Stimulated activated naive CD8-positive, alpha-beta T cell treated with anti-CD3 and anti-CD28 coated beads, Interleukin-15, Interleukin-2, amounts not matched to agents 100 ng/mL and 50 ng/mL, for 24 hours (primary cell): ENCODE measurements around the gene SIDT1.

Experiments
- H3K27ac Mint-ChIP-seq: one replicate; pipeline ENCODE4 v1.8.0; 2021; ENCODE audit warnings: mild to moderate bottlenecking, mixed read lengths
- H3K27me3 Mint-ChIP-seq: one replicate; pipeline ENCODE4 v1.8.0; 2021; ENCODE audit warnings: mixed read lengths
- H3K36me3 Mint-ChIP-seq: one replicate; pipeline ENCODE4 v1.8.0; 2021; ENCODE audit warnings: low read depth, mixed read lengths
- H3K4me1 Mint-ChIP-seq: one replicate; pipeline ENCODE4 v1.8.0; 2021; ENCODE audit warnings: low read depth, mixed read lengths
- H3K4me3 Mint-ChIP-seq: one replicate; pipeline ENCODE4 v1.8.0; 2021; ENCODE audit warnings: mild to moderate bottlenecking, mixed read lengths
- H3K9me3 Mint-ChIP-seq: one replicate; pipeline ENCODE4 v1.8.0; 2021; ENCODE audit warnings: mixed read lengths

Gene SIDT1

DNA sequence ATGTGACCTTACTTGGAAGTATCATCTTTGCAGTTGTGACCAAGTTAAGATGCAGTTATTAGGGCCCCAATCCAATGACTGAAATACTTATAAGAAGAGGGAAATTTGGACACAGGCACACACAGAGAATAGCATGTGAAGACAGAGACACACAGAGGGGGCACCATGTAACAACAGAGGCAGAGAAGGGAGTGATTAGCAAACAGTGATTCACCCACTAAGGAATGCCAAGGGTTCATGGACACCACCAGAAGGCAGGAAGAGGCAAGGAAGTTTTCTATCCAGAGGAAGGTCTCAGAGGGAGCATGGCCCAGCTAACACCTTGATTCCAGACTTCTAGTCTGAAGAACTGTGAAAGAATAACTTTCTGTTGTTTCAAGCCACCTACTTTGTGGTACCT is 25.0 kb downstream of the SIDT1 start:
- Mint-ChIP-seq H3K27me3 (no peaks in the 10 kb centered on the region), H3K4me3 (no peak overlapping the region), H3K4me1 (peaks cover 30% of the 10 kb centered on the region), H3K27ac (no peak overlapping the region), H3K9me3 (no peaks in the 10 kb centered on the region), H3K36me3 (peaks cover 7% of the 10 kb centered on the region)

DNA sequence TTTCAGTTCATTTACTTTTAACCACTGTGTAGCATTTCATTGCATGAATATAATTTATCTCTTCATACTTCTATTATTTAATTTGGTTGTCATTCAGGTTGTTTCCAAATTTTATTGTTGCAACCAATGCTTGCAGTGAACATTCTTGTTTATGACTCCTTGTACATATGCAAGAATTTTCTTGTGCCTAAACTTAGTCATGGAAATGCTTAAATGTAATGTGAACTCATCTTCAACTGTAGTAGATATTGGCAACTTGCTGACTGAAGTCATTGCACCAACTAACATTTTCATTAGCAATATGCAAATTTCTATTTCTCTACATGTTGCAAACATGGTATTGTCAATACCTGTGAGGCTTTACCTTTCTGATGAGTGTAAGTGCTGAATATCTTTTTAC is 26.7 kb downstream of the SIDT1 start:
- Mint-ChIP-seq H3K27ac (no peak overlapping the region), H3K4me3 (no peak overlapping the region), H3K9me3 (no peaks in the 10 kb centered on the region), H3K4me1 (peaks cover 30% of the 10 kb centered on the region), H3K36me3 (peaks cover 3% of the 10 kb centered on the region), H3K27me3 (no peaks in the 10 kb centered on the region)

DNA sequence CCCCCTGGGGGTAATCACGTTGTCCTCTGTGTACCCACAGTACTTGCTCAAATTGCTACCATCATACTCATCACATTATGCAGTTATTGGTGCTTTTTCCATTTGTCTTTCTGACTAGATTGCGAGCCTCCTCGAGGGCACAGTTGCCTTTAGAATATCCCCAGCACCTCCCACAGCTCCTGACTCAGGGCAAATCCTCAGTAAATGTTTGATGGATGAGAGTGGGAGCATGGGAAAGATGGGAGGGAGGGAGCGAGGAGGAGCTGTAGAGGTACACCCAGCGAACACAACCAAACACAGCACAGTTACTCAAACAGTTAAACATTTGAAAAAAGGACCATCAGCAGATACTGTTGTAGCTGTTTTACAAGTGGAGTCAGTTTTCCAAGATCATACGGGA is 27.9 kb downstream of the SIDT1 start:
- Mint-ChIP-seq H3K9me3 (no peaks in the 10 kb centered on the region), H3K36me3 (peaks cover 3% of the 10 kb centered on the region), H3K27ac (no peak overlapping the region), H3K4me1 (peaks cover 39% of the 10 kb centered on the region), H3K27me3 (no peaks in the 10 kb centered on the region), H3K4me3 (no peak overlapping the region)

DNA sequence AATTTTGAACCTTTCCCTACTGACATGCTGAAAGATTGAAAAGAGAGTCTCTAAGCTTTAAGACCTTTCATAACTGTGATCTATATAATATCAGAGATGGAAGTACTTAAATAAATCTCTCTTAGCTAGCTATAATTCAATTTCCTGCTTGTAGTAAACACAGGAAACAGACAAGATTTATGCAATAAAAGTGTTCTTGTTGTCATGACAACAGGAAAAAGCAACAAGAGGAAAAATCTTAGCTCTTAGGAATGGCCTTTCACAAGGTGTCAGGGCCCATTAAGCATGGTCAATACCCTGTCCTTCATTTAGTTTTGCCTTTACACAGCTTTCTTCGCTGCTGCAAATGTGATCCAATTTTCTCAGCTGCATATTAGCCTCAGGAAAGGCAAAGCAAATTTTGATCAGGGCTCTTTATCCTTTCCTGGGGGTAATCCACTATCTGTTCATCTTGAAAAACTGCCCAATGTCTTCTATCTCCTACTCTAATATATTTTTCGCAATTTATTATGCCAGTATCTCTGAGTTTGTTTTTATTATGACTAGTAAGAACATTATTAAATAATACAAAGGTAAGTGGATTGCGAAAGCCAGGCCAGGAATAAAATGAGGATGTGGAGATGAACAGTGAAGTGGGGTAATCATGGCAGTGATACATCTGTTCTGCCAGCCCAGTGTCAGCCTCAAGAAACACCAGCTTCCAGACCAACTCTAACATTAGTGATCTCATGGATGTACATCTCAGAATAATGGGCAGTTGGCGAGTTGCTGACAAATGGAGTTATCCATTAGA is 28.7 kb downstream of the SIDT1 start:
- H3K9me3 Mint-ChIP-seq: no peaks in the 10 kb centered on the region
- H3K27me3 Mint-ChIP-seq: no peaks in the 10 kb centered on the region
- peaks cover 3% of the 10 kb centered on the region for H3K36me3 Mint-ChIP-seq
- peaks cover 39% of the 10 kb centered on the region for H3K4me1 Mint-ChIP-seq
- H3K27ac Mint-ChIP-seq: no peak overlapping the region
- no peak overlapping the region for H3K4me3 Mint-ChIP-seq

DNA sequence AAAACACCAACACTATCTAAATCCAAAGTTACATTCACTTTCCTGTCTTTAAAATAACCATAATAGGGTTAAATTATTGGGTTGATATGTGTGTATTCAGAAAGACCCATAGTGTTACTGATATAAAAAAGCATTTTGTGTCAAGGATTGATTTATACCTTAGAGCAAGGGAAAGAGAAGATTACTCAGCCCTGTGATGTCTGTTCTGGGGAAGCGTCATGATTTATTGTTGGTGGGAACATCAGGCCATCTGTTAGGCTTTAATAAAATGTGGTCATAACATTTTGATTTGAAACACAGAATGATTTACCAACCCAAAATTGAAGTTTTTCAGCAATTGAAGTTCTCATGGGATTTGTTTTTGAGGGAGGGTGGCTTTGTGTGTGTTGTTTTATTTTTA is 33.2 kb downstream of the SIDT1 start:
- peaks cover 22% of the 10 kb centered on the region for H3K4me1 Mint-ChIP-seq
- H3K9me3 Mint-ChIP-seq: no peaks in the 10 kb centered on the region
- peaks cover 3% of the 10 kb centered on the region for H3K36me3 Mint-ChIP-seq
- H3K27me3 Mint-ChIP-seq: no peaks in the 10 kb centered on the region
- no peak overlapping the region for H3K4me3 Mint-ChIP-seq
- no peak overlapping the region for H3K27ac Mint-ChIP-seq

DNA sequence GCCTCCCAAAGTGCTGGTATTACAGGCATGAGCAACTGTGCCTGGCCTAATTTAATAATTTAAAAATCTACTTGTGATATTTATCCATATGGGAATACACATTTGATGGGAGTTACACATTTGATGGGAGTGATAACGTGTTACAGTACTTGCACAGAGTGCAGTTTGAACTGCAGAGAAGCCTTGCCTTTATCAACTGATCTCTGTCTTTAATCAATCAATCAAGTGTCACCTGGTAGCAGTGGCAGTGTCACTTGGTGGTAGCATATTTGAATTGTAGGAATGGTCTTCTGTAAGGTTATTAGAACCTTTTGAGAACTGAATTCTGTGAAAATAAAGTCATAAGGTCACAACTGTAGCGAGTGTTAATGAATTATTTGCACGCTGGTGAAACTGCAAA is 37.8 kb downstream of the SIDT1 start:
- H3K27ac Mint-ChIP-seq: no peak overlapping the region
- no peaks in the 10 kb centered on the region for H3K9me3 Mint-ChIP-seq
- no peaks in the 10 kb centered on the region for H3K36me3 Mint-ChIP-seq
- no peaks in the 10 kb centered on the region for H3K4me1 Mint-ChIP-seq
- H3K27me3 Mint-ChIP-seq: no peaks in the 10 kb centered on the region
- no peak overlapping the region for H3K4me3 Mint-ChIP-seq

DNA sequence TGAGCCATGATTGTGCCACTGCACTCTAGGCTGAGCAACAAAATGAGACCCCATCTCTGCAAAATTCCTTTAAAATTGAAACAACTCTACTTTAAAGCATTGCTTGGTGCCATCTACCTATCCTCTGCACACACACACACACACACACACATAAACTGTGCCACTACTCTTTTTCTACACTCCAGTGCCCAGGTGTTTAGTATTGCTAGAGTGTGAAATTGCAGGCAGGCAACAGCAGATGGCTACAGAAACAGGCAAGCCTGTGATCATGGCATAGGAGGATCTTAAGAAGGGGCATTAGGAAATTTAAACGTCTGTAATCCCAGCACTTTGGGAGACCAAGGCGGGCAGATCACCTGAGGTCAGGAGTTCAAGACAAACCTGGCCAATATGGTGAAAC is 39.0 kb downstream of the SIDT1 start:
- H3K4me1 Mint-ChIP-seq: no peaks in the 10 kb centered on the region
- no peak overlapping the region for H3K27ac Mint-ChIP-seq
- H3K36me3 Mint-ChIP-seq: no peaks in the 10 kb centered on the region
- H3K4me3 Mint-ChIP-seq: no peak overlapping the region
- H3K9me3 Mint-ChIP-seq: no peaks in the 10 kb centered on the region
- no peaks in the 10 kb centered on the region for H3K27me3 Mint-ChIP-seq

DNA sequence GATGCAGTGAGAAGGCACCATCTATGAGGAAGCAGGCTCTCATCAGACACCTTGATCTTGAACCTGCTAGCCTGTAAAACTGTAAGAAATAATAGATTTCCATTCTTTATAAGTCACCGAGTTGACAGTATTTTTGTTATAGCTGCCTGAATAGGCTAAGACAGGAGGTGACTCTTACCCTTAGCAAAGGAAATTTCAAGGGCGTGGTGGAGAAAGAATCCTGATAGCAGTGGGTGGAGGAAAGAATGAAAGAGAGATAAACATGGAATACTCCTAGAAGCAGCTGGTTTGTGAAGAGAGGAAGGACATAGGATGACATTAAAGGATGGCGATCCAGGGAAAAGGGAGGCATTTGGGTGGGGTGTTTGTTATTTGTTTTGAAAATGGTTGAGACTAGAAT is 41.4 kb downstream of the SIDT1 start:
- H3K27me3 Mint-ChIP-seq: no peaks in the 10 kb centered on the region
- H3K9me3 Mint-ChIP-seq: no peaks in the 10 kb centered on the region
- no peak overlapping the region for H3K27ac Mint-ChIP-seq
- peaks cover 7% of the 10 kb centered on the region for H3K4me1 Mint-ChIP-seq
- H3K36me3 Mint-ChIP-seq: no peaks in the 10 kb centered on the region
- no peak overlapping the region for H3K4me3 Mint-ChIP-seq

DNA sequence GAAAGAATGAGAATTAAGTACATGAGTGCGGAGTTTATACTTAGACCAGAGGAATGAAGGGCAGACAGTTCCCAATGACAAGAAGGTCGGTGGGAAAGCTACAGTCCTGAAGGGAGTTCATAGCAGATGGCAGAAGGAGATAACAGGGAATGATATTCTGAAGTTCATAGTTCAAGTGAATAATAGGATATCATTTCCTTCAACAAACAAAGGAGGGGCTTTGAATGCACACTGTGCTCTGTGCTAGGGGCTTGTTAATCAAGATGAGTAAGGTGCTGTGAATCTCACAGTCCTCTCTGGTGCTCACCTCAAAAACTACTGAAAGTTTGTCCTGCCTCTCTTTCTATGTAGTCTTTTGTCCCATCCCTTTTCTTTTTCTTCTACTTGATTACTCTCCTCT is 41.9 kb downstream of the SIDT1 start:
- Mint-ChIP-seq H3K4me1 (peaks cover 7% of the 10 kb centered on the region), H3K9me3 (no peaks in the 10 kb centered on the region), H3K27ac (no peak overlapping the region), H3K36me3 (no peaks in the 10 kb centered on the region), H3K27me3 (no peaks in the 10 kb centered on the region), H3K4me3 (no peak overlapping the region)

DNA sequence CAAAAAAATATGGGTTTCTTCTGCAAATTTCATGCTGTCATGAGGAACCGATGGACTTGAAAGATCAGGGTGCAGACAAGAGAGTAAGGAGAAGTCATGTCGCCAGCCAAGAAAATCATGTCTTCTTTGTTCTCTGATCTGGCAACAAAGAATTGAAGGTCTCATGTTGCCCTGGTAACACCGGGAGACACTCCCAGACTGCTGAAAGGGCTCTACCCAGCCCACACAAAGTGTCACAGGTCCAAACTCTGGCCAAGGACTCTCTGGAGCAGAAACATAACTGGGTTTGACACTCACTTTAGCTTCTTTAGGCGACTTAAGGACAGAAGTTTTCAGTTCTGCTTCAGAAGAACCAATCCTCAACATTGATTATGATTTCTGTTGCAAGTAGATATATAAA is 42.9 kb downstream of the SIDT1 start:
- no peaks in the 10 kb centered on the region for H3K27me3 Mint-ChIP-seq

DNA sequence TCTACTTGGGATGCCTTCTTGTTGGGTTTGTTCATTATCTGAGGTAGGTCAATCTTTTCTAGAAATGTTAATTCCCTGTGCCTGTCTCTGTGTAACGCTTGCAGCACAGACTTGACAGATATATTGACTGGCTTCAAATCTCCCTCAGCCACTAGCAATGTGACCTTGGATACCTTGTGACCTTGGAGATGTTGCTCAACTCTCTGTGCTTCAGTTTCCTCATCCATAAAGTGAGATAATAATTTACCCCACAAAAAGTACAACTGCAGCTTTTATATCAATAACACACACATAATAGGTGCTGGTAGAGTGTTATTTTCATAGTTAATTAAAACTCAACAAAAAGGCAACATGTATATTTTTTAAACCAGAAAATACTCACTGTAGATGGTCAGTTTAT is 52.9 kb downstream of the SIDT1 start:
- Mint-ChIP-seq H3K27me3 (no peaks in the 10 kb centered on the region), H3K4me1 (no peaks in the 10 kb centered on the region), H3K36me3 (peaks cover 33% of the 10 kb centered on the region), H3K9me3 (no peaks in the 10 kb centered on the region), H3K4me3 (no peak overlapping the region), H3K27ac (no peak overlapping the region)

More for the DNA sequence above, 42.9 kb downstream of the SIDT1 start:
- no peak overlapping the region for H3K4me3 Mint-ChIP-seq
- H3K36me3 Mint-ChIP-seq: no peaks in the 10 kb centered on the region
- H3K4me1 Mint-ChIP-seq: peaks cover 7% of the 10 kb centered on the region
- H3K9me3 Mint-ChIP-seq: no peaks in the 10 kb centered on the region
- no peak overlapping the region for H3K27ac Mint-ChIP-seq

DNA sequence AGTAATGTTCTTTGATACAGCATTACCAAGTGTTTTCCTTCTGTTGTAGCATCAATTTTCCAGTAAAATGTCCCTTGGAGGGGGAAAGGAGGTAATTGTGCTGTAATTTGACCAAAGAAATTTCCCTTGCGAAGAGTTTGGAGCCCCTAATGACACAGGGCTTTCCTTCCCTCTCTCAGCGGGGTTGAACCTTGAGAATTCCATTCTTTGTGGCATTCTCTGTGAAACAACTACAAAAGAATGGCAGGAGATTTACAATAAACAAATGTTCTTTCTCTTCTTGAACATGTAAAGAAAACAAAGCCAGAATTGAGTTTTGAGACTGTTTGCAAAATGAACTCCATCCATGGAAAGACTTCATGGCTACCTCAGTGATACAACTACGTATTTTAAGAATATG is 53.4 kb downstream of the SIDT1 start:
- no peak overlapping the region for H3K27ac Mint-ChIP-seq

DNA sequence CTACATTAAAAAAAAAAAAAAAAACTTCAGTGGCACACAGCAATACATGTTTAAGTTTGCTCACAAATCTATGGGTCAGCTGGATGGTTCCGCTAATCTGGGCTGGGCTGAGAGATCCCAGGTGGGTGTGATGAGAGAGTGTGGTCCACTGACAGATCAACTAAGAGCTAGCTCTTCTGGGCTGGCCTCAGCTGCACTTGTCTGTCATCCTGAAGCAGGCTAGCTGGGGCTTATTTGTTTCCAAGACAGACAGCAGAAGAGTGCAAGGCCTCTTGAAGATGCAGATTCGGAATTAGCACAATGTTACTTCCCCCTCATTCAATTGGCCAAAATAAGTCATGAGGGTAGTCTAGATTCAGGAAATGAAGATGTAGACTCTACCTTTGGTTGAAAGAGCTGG is 56.5 kb downstream of the SIDT1 start:
- no peak overlapping the region for H3K27ac Mint-ChIP-seq
- no peaks in the 10 kb centered on the region for H3K27me3 Mint-ChIP-seq
- no peaks in the 10 kb centered on the region for H3K9me3 Mint-ChIP-seq
- no peak overlapping the region for H3K4me3 Mint-ChIP-seq
- H3K36me3 Mint-ChIP-seq: peaks cover 47% of the 10 kb centered on the region
- H3K4me1 Mint-ChIP-seq: no peaks in the 10 kb centered on the region

More for the DNA sequence above, 53.4 kb downstream of the SIDT1 start:
- H3K36me3 Mint-ChIP-seq: peaks cover 33% of the 10 kb centered on the region
- no peak overlapping the region for H3K4me3 Mint-ChIP-seq
- H3K9me3 Mint-ChIP-seq: no peaks in the 10 kb centered on the region
- H3K4me1 Mint-ChIP-seq: no peaks in the 10 kb centered on the region
- no peaks in the 10 kb centered on the region for H3K27me3 Mint-ChIP-seq

DNA sequence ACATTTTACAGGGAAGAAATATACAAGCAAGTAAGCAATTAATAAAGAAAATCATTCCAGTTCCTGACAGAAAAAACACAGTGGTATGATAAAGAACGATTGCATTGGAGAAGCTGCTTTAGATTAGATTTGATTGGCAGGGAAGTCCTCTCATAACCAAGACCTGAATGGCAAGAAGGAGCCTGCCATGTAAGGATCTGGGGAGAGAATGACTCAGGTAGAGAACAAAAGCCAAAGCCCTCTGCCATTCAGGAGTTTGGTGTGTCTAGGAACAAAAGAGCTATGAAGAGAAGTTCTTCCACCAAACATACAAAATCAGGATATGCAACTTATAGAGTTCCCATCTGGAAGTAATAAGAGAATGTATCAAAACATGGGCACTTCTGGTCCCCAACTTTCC is 57.6 kb downstream of the SIDT1 start:
- H3K9me3 Mint-ChIP-seq: no peaks in the 10 kb centered on the region
- H3K36me3 Mint-ChIP-seq: peaks cover 46% of the 10 kb centered on the region
- no peaks in the 10 kb centered on the region for H3K4me1 Mint-ChIP-seq
- H3K4me3 Mint-ChIP-seq: no peak overlapping the region
- no peaks in the 10 kb centered on the region for H3K27me3 Mint-ChIP-seq
- no peak overlapping the region for H3K27ac Mint-ChIP-seq

DNA sequence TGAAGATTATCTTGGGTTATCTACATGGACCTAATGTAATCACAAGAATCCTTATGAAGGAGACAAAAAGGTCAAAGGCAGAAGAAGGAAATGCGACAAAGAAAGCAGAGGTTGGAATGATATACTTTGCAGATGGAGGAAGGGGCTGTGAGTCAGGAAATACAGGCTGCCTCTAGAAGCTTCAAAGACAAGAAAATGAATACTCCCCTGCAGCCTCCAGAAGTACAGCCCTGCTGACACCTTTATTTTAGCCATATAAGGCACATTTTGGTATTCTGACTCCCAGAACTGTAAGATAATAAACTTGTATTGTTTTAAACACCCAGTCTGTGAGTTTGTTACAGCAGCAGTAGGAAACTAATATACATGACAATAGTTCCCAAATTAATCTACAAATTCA is 58.6 kb downstream of the SIDT1 start:
- peaks cover 37% of the 10 kb centered on the region for H3K36me3 Mint-ChIP-seq

DNA sequence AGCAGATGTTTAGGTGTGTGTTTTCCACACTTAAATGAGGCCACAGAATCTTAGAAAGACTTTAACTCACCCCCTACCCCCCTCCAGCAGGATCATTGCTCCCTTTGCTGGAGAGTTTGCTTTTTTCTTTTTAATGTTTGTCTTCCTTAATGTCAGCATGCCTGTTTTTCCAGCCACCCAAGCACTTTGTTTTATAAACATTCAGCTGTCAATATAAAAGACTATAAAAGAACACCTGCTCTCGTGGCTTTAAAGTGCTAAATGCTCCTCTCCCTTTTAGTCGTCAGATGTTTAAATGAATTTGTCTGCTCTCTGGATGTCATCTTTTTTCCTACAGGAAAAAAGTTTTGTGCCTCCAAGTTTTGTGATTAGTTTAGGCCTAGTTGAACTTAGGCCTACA is 61.7 kb downstream of the SIDT1 start:
- Mint-ChIP-seq H3K4me3 (no peak overlapping the region), H3K9me3 (no peaks in the 10 kb centered on the region), H3K27me3 (no peaks in the 10 kb centered on the region), H3K4me1 (no peaks in the 10 kb centered on the region), H3K36me3 (peaks cover 27% of the 10 kb centered on the region), H3K27ac (no peak overlapping the region)

More for the DNA sequence above, 58.6 kb downstream of the SIDT1 start:
- no peaks in the 10 kb centered on the region for H3K9me3 Mint-ChIP-seq
- no peak overlapping the region for H3K4me3 Mint-ChIP-seq
- no peak overlapping the region for H3K27ac Mint-ChIP-seq
- H3K27me3 Mint-ChIP-seq: no peaks in the 10 kb centered on the region
- H3K4me1 Mint-ChIP-seq: no peaks in the 10 kb centered on the region
